GM21515 (cell line): ENCODE measurements around the gene ANKRD62.
"Not testable (repeated sequence)": the region's sequence is repeated elsewhere in the genome, so short reads cannot be mapped to it uniquely, and the experiment has no call there.

Experiments
- ATAC-seq: cut with Tn5 transposase; IDR thresholded peaks from one replicate; pipeline ENCODE4 v1.9.1; 2021; ENCODE audit not compliant: unreplicated experiment

The ANKRD62 gene

GRCh38 chr18:12092398-12093229, 1.0 kb upstream of the ANKRD62 start:
- no peak for ATAC-seq

- no peak for ATAC-seq
These were observed 4.7 kb downstream of the ANKRD62 start for GRCh38 chr18:12098374-12098773.

GRCh38 chr18:12099160-12099559, 5.5 kb downstream of the ANKRD62 start:
- ATAC-seq: no peak

- ATAC-seq: no peak
These were observed 7.6 kb downstream of the ANKRD62 start for GRCh38 chr18:12101266-12101665.

GRCh38 chr18:12102136-12102842, 8.6 kb downstream of the ANKRD62 start:
- ATAC-seq: no peak

- ATAC-seq: no peak
These were observed 12.8 kb downstream of the ANKRD62 start for GRCh38 chr18:12106471-12106870.

GRCh38 chr18:12109836-12110235, 16.2 kb downstream of the ANKRD62 start:
- no peak for ATAC-seq

GRCh38 chr18:12113999-12114646, 20.5 kb downstream of the ANKRD62 start:
- no peak for ATAC-seq

GRCh38 chr18:12119358-12119757, 25.7 kb downstream of the ANKRD62 start:
- no peak for ATAC-seq

- ATAC-seq: no peak
These were observed 27.8 kb downstream of the ANKRD62 start for GRCh38 chr18:12121175-12122042.

GRCh38 chr18:12122043-12122389, 28.4 kb downstream of the ANKRD62 start:
- not testable (repeated sequence) for ATAC-seq

- ATAC-seq: not testable (repeated sequence)
These were observed 34.0 kb downstream of the ANKRD62 start for GRCh38 chr18:12127647-12128046.

GRCh38 chr18:12138831-12139230, 45.2 kb downstream of the ANKRD62 start:
- not testable (repeated sequence) for ATAC-seq

GRCh38 chr18:12140866-12141265, 47.2 kb downstream of the ANKRD62 start:
- not testable (repeated sequence) for ATAC-seq

GRCh38 chr18:12141778-12142177, 48.1 kb downstream of the ANKRD62 start:
- ATAC-seq: not testable (repeated sequence)

- ATAC-seq: not testable (repeated sequence)
These were observed 55.8 kb downstream of the ANKRD62 start for GRCh38 chr18:12149431-12149830.

- no peak for ATAC-seq
These were observed 60.7 kb downstream of the ANKRD62 start for GRCh38 chr18:12154361-12154760.

GRCh38 chr18:12155996-12156395, 62.4 kb downstream of the ANKRD62 start:
- ATAC-seq: no peak

- no peak for ATAC-seq
These were observed 65.8 kb downstream of the ANKRD62 start for GRCh38 chr18:12159446-12159845.

GRCh38 chr18:12162786-12163185, 69.1 kb downstream of the ANKRD62 start:
- no peak for ATAC-seq
